Activated CD4-positive, alpha-beta T cell treated with anti-CD3 and anti-CD28 coated beads, Interleukin-10, Interleukin-2, amounts not matched to agents 100 ng/mL and 50 ng/mL, durations not matched to agents 16 hours and 8 hours (primary cell): ENCODE measurements around the gene VAT1.
"Not testable (repeated sequence)": the region's sequence is repeated elsewhere in the genome, so short reads cannot be mapped to it uniquely, and the experiment has no call there.

Experiments
- DNase-seq: peaks from one replicate; pipeline ENCODE4 v3.0.0-alpha.2; 2020

The VAT1 gene

DNA sequence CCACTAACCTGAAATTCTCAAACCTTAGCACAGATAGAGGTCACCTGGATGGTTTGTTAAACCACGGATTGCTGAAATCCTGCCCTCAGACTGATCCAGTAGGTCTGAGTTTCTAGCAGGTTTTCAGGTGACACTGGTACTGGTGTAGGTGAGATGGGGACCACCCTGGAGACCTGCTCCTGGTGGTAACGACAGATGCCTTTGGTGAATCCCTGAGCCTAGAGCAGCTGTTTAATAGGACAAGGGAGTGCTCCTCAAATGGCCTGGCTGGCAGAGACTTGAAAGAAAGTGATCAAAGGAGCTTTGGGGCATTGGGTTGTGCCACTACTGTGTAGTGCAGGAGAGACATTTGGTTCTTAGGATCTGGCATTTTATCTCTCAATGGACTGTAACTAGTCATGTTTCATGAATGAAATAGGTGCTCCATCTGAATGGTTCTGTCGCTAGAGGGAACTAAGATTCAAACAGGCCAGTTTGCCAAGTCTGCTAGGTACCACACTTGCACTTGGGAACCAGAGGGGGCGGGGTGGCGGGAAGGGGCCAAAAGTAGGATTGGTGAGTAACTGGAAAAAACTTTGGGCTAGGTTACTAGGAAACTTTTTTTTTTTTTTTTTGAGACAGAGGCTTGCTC is 18.5 kb downstream of the VAT1 start:
- DNase-seq = no peak

GRCh38 chr17:43000894-43001293 is 21.3 kb downstream of the VAT1 start:
- DNase-seq = not testable (repeated sequence)

- DNase-seq = no peak
Measured at GRCh38 chr17:42999003-42999525, 23.1 kb downstream of the VAT1 start.

- DNase-seq = peak; percentile 99
Measured at GRCh38 chr17:42997984-42998938, 23.9 kb downstream of the VAT1 start, which contains the start of gene RPL27. Gene RPL27 (plus strand): TSS chr17:42998419. CDS start chr17:42998751, 332 bp downstream.

GRCh38 chr17:42997390-42997983 is 24.7 kb downstream of the VAT1 start:
- no peak for DNase-seq

DNA sequence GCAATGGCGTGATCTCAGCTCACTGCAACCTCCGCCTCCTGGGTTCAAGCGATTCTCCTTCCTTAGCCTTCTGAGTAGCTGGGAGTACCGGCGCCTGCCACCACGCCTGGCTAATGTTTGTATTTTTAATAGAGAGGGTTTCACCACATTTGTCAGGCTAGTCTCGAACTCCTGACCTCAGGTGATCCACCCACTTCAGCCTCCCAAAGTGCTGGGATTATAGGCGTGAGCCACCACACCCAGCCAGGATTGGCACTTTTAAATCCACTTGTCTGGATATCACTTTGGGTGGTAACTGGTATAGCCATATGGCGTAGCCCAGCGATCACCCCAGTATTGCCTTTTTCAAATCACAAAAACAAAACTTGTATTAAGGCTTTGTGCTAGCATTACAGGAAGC is 28.3 kb downstream of the VAT1 start:
- not testable (repeated sequence) for DNase-seq

DNA sequence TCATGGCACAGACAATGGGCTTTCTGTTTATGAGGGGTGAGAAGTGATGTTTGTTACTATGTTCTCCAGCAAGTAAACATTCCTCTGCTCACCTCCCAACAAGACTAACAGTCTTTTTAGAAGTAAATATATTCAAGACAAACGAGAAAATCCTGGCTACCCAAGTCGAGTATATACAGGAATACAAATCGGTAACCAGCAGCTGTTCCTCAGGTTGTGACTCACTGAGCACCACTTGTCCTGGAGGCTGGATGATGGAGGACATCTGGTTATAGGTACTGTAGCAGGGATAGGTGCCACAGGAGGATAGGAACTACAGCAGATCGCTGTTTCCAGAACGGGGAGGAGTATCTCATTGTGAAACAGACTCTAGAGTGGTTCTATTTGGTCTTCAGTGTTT is 29.3 kb downstream of the VAT1 start:
- no peak for DNase-seq

DNA sequence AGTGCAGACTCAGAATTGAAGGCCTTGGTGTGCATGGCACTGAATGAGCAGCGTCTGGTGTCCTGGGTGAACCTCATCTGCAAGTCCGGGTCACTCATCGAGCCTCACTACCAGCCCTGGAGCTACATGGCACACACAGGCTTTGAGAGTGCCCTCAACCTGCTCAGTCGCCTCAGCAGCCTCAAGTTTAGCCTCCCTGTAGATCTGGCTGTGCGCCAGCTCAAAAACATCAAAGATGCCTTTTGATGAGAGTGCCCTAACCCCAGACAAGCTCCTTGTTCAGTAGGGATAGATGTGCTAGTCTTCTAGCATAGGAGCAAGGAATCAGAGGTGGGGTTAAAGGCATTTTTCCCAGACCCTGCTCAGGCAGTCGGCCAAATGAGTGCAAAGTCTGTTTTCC is 30.7 kb downstream of the VAT1 start:
- no peak for DNase-seq

GRCh38 chr17:42989726-42990652 is 32.2 kb downstream of the VAT1 start:
- no peak for DNase-seq

- no peak for DNase-seq
Measured at GRCh38 chr17:42989141-42989540, 33.0 kb downstream of the VAT1 start.

DNA sequence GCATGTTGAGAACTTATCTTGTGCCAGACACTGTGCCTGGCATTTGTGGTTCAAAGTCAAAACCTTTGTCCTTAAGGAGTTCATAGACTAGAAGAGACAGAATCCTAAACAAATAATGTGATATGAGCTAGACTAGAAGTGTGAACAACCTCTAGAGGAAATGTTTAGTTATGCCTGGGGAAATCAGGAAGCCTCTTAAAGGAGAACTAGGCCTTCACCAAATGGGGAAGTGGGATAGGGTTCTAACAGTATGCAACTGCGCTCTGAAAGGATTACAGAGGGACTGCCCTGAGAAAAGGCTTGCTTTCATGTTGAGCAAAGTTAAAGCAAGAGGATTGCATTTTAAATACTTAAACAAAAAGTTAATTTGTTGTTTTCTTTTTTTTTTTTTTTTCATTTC is 37.0 kb downstream of the VAT1 start:
- DNase-seq = no peak

GRCh38 chr17:42982266-42982665 is 39.9 kb downstream of the VAT1 start:
- no peak for DNase-seq

DNA sequence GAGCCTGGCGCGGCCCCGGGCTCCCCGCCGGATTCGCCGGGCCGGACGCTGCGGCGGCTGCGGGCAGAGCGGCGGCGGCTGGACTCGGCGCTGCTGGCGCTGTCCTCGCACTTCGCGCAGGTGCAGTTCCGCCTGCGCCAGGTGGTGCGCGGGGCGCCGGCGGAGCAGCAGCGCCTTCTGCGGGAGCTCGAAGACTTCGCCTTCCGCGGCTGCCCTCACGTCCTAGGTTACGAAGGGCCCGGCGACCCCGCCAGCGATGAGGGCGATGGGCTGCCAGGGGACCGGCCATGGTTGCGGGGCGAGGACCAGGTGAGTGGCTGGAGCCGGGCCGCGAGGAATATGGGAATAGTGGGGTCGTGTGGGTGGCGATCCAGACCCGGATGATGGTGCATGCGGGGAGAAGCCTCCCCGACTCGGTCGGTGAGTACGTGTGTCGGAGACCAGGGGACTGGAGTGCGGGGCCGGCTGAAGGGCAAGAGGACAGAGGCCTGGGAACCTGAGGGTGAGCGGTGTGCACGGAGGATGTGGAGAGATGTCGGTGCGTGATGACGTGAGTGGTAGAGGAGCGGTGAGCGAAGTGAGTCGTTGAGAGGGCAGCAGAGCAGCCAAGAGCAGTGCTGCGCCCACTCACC is 41.3 kb downstream of the VAT1 start:
- DNase-seq = peak; percentile 79

- peak; percentile 93 for DNase-seq
Measured at GRCh38 chr17:42980274-42980765, 41.9 kb downstream of the VAT1 start, which contains the start of gene RUNDC1. Gene RUNDC1 (plus strand): TSS chr17:42980565. CDS start chr17:42980577, 12 bp downstream.

DNA sequence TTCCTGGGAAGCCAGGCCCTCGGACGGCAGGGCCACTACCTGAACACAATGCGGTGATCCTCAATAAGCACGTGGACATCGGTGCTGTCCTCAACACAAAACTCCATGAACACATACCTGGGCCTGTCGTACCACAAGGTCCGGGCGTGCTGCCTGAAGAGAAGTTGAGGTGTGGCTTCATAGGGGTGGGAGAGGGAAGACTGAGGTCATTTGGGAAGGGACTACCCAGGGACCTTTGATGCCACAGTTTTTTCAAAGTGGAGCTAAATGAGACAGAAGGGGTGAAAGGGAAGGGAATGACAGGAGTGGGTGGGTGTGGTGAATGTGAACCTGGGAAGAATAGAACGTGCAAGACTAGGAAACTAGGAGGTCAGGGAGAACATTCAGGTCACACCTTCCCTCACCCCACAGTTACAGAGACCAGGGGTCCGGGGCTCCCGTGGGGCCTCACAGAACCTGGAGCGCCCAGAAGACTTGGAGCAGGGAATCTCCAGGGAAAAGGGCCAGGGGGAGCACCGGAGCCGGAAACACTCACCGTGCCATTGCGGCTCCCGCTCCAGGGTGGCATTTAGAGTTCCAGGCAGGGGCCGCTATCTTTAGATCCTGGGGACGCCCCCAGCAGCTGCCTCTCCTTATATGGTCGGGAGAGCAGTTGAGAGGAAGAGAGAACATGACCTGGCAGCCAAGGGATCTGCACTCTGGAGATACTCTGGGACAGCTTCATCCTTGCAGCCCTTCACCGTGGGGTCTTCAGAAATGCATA is 42.5 kb downstream of the VAT1 start, which contains the start of gene PTGES3L:
Gene PTGES3L, minus strand, starts transcription at position 570 of the 763 bp plus-strand sequence. Its CDS starts 27 bp downstream, at position 543.
- DNase-seq = peak; percentile 32

GRCh38 chr17:42975701-42976100 is 46.5 kb downstream of the VAT1 start:
- DNase-seq = not testable (repeated sequence)

DNA sequence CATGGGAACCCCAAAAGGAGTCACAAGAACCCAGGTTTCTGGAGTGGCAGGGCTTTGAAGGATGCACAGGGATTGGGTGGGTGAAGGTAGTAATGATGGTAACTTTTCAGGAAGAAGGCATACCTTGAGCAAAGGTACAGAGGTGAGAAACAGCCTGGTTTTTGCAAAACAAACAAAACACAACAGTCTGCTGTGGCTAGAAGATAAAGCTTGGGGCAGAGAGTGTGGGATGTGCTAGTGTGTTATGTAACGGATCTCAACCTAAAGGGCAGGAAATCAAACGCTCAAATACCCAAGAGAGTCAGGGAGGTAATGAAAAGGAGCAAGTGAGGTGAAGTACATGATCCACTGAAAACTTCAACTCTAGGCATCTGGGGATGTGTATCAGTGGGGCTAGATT is 46.9 kb downstream of the VAT1 start:
- no peak for DNase-seq

DNA sequence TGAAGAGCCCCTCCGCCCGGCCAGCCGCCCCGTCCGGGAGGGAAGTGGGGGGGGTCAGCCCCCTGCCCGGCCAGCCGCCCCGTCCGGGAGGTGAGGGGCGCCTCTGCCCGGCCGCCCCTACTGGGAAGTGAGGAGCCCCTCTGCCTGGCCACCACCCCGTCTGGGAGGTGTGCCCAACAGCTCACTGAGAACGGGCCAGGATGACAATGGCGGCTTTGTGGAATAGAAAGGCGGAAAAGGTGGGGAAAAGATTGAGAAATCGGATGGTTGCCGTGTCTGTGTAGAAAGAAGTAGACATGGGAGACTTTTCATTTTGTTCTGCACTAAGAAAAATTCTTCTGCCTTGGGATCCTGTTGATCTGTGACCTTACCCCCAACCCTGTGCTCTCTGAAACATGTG is 48.9 kb downstream of the VAT1 start:
- not testable (repeated sequence) for DNase-seq

DNA sequence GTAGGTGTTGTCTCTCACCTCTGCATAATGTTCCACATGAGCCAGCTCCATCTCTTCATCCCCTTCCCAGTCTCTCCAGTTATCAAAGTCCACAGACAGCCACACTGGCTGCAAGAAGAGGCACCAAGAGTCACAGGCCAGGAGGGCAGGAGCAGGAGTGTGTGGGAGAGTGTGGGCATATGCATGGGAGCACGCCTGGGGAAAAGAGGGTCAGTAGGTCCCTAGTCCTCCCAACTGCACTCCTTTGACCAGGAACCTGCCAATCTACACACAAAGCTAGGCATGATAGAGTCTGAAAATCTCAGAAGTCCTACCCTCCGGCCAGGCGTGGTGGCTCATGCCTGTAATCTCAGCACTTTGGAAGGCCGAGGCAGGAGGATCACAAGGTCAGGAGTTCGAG is 50.6 kb downstream of the VAT1 start:
- DNase-seq = no peak

- no peak for DNase-seq
Measured at GRCh38 chr17:42969001-42969581, 53.1 kb downstream of the VAT1 start.
